IMR-90 (cell line): ENCODE data around the gene NENF. TPM values are rescaled to one million over a fixed set of nuclear protein-coding genes. Genes with fewer than 3 reads are reported as not detected.
A peak's percentile ranks its signal among the peaks of the same experiment; 100 is the strongest.

Source experiments
- ATAC-seq: fragments of 200-7000 bp; cut with Tn5 transposase; 2 replicates; pipeline ENCODE4 v1.9.1; 2020; ENCODE audit warnings: low read depth, mild to moderate bottlenecking, moderate library complexity
- Bru-seq: library from RNA; stranded (reverse); fragments of 400-500 nt; gene quantifications from one replicate; lab custom pipeline; 2021; lab: Mats Ljungman, UMichigan
- BruChase-seq, 2 experiments: library from RNA; stranded (reverse); fragments of 400-500 nt; gene quantifications; one replicate each; lab custom pipeline; 2021; lab: Mats Ljungman, UMichigan
- BruUV-seq: library from RNA; stranded (reverse); fragments of 400-500 nt; replicated peaks from 2 replicates; lab custom pipeline; 2021; lab: Mats Ljungman, UMichigan
- CTCF ChIA-PET: fragments of 300-600 bp; formaldehyde crosslinking; extraction: SDS; loops from one replicate; lab custom pipeline; 2021; ENCODE audit warnings: antibody characterized with exemption; lab: Yijun Ruan, JAX
- POLR2A ChIA-PET: fragments of 300-600 bp; sonication (Branson Sonifier 250); formaldehyde crosslinking; loops from one replicate; lab custom pipeline; 2022; ENCODE audit warnings: antibody characterized with exemption; ENCODE audit not compliant: unreplicated experiment; lab: Charles Lee
- DNase-seq: peaks from one replicate; pipeline ENCODE4 v3.0.0; 2013
- H2AFZ ChIP-seq: replicated peaks from 2 replicates; pipeline ENCODE3; 2013; ENCODE audit warnings: low read length, mild to moderate bottlenecking; ENCODE audit not compliant: poor library complexity
- H2AK5ac ChIP-seq: 2 replicates; pipeline ENCODE4 v1.6.1; 2013; ENCODE audit warnings: low read depth, low read length, inconsistent platforms
- H2AK9ac ChIP-seq: replicated peaks from 2 replicates; pipeline ENCODE3; 2013; ENCODE audit warnings: mild to moderate bottlenecking, low read depth, low read length, moderate library complexity; ENCODE audit not compliant: poor library complexity
- H2BK120ac ChIP-seq: 2 replicates; pipeline ENCODE4 v1.6.1; 2013; ENCODE audit warnings: low read depth, low read length, inconsistent platforms
- H2BK15ac ChIP-seq: 3 replicates; pipeline ENCODE4 v1.6.1; 2013; ENCODE audit warnings: low read depth, low read length, inconsistent platforms
- H2BK20ac ChIP-seq: 2 replicates; pipeline ENCODE4 v1.6.1; 2013; ENCODE audit warnings: low read depth, mild to moderate bottlenecking, inconsistent platforms, low read length, moderate library complexity
- H2BK5ac ChIP-seq: 2 replicates; pipeline ENCODE4 v1.6.1; 2013; ENCODE audit warnings: mild to moderate bottlenecking, low read depth, low read length, inconsistent platforms; ENCODE audit not compliant: poor library complexity, severe bottlenecking
- H3K14ac ChIP-seq: replicated peaks from 2 replicates; pipeline ENCODE4 v1.6.1; 2013; ENCODE audit warnings: low read depth, low read length, inconsistent platforms
- H3K18ac ChIP-seq: 2 replicates; pipeline ENCODE4 v1.6.1; 2013; ENCODE audit warnings: low read depth, low read length, control low read depth
- H3K23ac ChIP-seq: 2 replicates; pipeline ENCODE4 v1.6.1; 2013; ENCODE audit warnings: low read depth, low read length, inconsistent platforms
- H3K27ac ChIP-seq: 2 replicates; pipeline ENCODE4 v1.5.1; 2013; ENCODE audit warnings: mild to moderate bottlenecking, control low read depth, low read length; ENCODE audit not compliant: insufficient read depth
- H3K27me3 ChIP-seq: 2 replicates; pipeline ENCODE4 v1.6.1; 2013; ENCODE audit warnings: low read length; ENCODE audit not compliant: control insufficient read depth, insufficient read depth
- H3K36me3 ChIP-seq: 2 replicates; pipeline ENCODE4 v1.6.1; 2013; ENCODE audit warnings: low read length, mixed read lengths; ENCODE audit not compliant: control insufficient read depth, insufficient read depth
- H3K4ac ChIP-seq: 2 replicates; pipeline ENCODE4 v1.6.1; 2013; ENCODE audit warnings: low read depth, low read length, inconsistent platforms
- H3K4me1 ChIP-seq: 2 replicates; pipeline ENCODE4 v1.6.1; 2013; ENCODE audit warnings: low read length, mixed read lengths; ENCODE audit not compliant: control insufficient read depth, insufficient read depth
- H3K4me2 ChIP-seq: 2 replicates; pipeline ENCODE4 v1.6.1; 2013; ENCODE audit warnings: low read depth, mild to moderate bottlenecking, control low read depth, low read length, moderate library complexity
- H3K4me3 ChIP-seq: 2 replicates; pipeline ENCODE4 v1.5.1; 2013; ENCODE audit warnings: low read depth, mild to moderate bottlenecking, control low read depth, low read length, moderate library complexity; ENCODE audit not compliant: insufficient read depth
- H3K56ac ChIP-seq: 2 replicates; pipeline ENCODE4 v1.6.1; 2013; ENCODE audit warnings: low read length, inconsistent platforms; ENCODE audit not compliant: insufficient read depth; ENCODE audit errors: extremely low read depth
- H3K79me1 ChIP-seq, 2 experiments: 2 replicates each; pipeline ENCODE4 v1.6.1; 2013; ENCODE audit warnings: low read length in 2 of 2, inconsistent platforms in 1 of 2, low read depth in 1 of 2
- H3K9ac ChIP-seq: 2 replicates; pipeline ENCODE4 v1.6.1; 2013; ENCODE audit warnings: low read depth, low read length, control low read depth
- H3K9me1 ChIP-seq: 2 replicates; pipeline ENCODE4 v1.6.1; 2013; ENCODE audit warnings: low read length, inconsistent platforms; ENCODE audit not compliant: insufficient read depth
- H3K9me3 ChIP-seq: 2 replicates; pipeline ENCODE4 v1.6.1; 2013; ENCODE audit warnings: low read length; ENCODE audit not compliant: control insufficient read depth, insufficient read depth
- H4K20me1 ChIP-seq: 2 replicates; pipeline ENCODE4 v1.6.1; 2013; ENCODE audit warnings: low read length, inconsistent platforms; ENCODE audit not compliant: insufficient read depth
- H4K5ac ChIP-seq: 2 replicates; pipeline ENCODE4 v1.6.1; 2013; ENCODE audit warnings: mild to moderate bottlenecking, low read depth, low read length, control low read depth
- H4K8ac ChIP-seq, 2 experiments: 2 replicates each; pipeline ENCODE4 v1.6.1; 2013; ENCODE audit warnings: low read depth in 2 of 2, low read length in 2 of 2, control low read depth in 1 of 2, inconsistent platforms in 1 of 2
- H4K91ac ChIP-seq: 2 replicates; pipeline ENCODE4 v1.6.1; 2013; ENCODE audit warnings: low read depth, low read length, inconsistent platforms; ENCODE audit not compliant: insufficient read depth
- BHLHE40 ChIP-seq: fragments of 150-350 bp; IDR thresholded peaks from 2 replicates; pipeline ENCODE4 v1.6.1; 2016; ENCODE audit warnings: mild to moderate bottlenecking, low read depth, low read length
- FOS ChIP-seq: fragments of 150-350 bp; IDR thresholded peaks from 2 replicates; pipeline ENCODE4 v1.6.1; 2016; ENCODE audit warnings: low read depth, low read length
- MAZ ChIP-seq: IDR thresholded peaks from 2 replicates; pipeline ENCODE4 v1.6.1; 2012; ENCODE audit warnings: low read depth, mild to moderate bottlenecking, low read length, improper control_type of control experiment, moderate library complexity, borderline replicate concordance
- MXI1 ChIP-seq: IDR thresholded peaks from 2 replicates; pipeline ENCODE4 v1.6.1; 2012; ENCODE audit warnings: low read depth, mild to moderate bottlenecking, low read length, moderate library complexity, borderline replicate concordance
- POLR2A ChIP-seq: IDR thresholded peaks from 2 replicates; pipeline ENCODE4 v1.6.1; 2012; ENCODE audit warnings: mild to moderate bottlenecking, low read depth, low read length
- RCOR1 ChIP-seq: IDR thresholded peaks from 2 replicates; pipeline ENCODE4 v1.6.1; 2012; ENCODE audit warnings: mild to moderate bottlenecking, low read length, improper control_type of control experiment; ENCODE audit not compliant: insufficient replicate concordance
- SMC3 ChIP-seq: fragments of 150-350 bp; IDR thresholded peaks from 2 replicates; pipeline ENCODE4 v1.6.1; 2016; ENCODE audit warnings: low read depth, mild to moderate bottlenecking, antibody characterized with exemption, low read length, moderate library complexity
- WGBS, 2 experiments: methylation state at CpG; one replicate each; pipeline versions ENCODE4 v1.1.5 to v1.1.7; 2013; ENCODE audit warnings: missing lambda C conversion rate in 2 of 2; ENCODE audit not compliant: insufficient read length in 1 of 2; ENCODE audit errors: extremely low coverage in 2 of 2; 5-methylcytosine and 5-hydroxymethylcytosine counted together
- dilution Hi-C: fragments of 300-500 bp; cut with HindIII; formaldehyde crosslinking; loops from one replicate; pipeline ENCODE4 v1.14.3; 2018; ENCODE audit warnings: low sequenced_read_pairs; ENCODE audit not compliant: unreplicated experiment
- in situ Hi-C: fragments of 300-500 bp; cut with MboI; formaldehyde crosslinking; loops from 3 replicates; pipeline ENCODE4 v1.14.3; 2019; ENCODE audit warnings: low sequenced_read_pairs, inconsistent platforms, mixed read lengths
- intact Hi-C: fragments of 100-400 bp; cut with micrococcal nuclease; formaldehyde crosslinking; loops from 2 replicates; pipeline ENCODE4 v1.10.0; 2022
- long read RNA-seq: library from polyadenylated mRNA; unstranded; transcript quantifications from one replicate; pipeline ENCODE4 v2.0.0, GENCODE V29; 2021; ENCODE audit not compliant: unreplicated experiment
- polyA plus RNA-seq, 3 experiments: library from polyadenylated mRNA; depleted of rRNA; stranded (reverse); fragments of >200 nt; gene quantifications; 2 replicates each; pipeline ENCODE4 v1.2.3, GENCODE V29; 2012; ENCODE audit warnings: low replicate concordance in 1 of 3
- total RNA-seq: library from RNA; depleted of rRNA; stranded (reverse); fragments of >200 nt; gene quantifications from 2 replicates; pipeline ENCODE4 v1.2.3, GENCODE V29; 2012; rRNA removed

NENF gene
- total RNA-seq (15.0 and 16.0 TPM in 2 replicates), polyA plus RNA-seq (2012; rRNA removed) (40.4 and 50.6 TPM in 2 replicates), Bru-seq, nascent RNA (percentile 57 among the genes with signal in this experiment), BruChase-seq, experiment 1, labeled RNA remaining after a 6-hour chase (percentile 54 among the genes with signal in this experiment), BruChase-seq, experiment 2, labeled RNA remaining after a 2-hour chase (percentile 46 among the genes with signal in this experiment)
- polyA plus RNA-seq (2012; cell fraction: cytosol; rRNA removed), result 42.0 and 55.1 TPM in 2 replicates
- polyA plus RNA-seq (2012; cell fraction: nucleus; rRNA removed; ENCODE audit: low replicate concordance), result 11.2 and 13.0 TPM in 2 replicates
- long read RNA-seq, transcript NENF-201 (4 exons, 949 nt), result major isoform, 56 of 67 reads
- long read RNA-seq, partial matches to known transcripts, result 6 of 67 reads
- long read RNA-seq, other reads (novel, unspliced or antisense), result 2 of 67 reads

DNA sequence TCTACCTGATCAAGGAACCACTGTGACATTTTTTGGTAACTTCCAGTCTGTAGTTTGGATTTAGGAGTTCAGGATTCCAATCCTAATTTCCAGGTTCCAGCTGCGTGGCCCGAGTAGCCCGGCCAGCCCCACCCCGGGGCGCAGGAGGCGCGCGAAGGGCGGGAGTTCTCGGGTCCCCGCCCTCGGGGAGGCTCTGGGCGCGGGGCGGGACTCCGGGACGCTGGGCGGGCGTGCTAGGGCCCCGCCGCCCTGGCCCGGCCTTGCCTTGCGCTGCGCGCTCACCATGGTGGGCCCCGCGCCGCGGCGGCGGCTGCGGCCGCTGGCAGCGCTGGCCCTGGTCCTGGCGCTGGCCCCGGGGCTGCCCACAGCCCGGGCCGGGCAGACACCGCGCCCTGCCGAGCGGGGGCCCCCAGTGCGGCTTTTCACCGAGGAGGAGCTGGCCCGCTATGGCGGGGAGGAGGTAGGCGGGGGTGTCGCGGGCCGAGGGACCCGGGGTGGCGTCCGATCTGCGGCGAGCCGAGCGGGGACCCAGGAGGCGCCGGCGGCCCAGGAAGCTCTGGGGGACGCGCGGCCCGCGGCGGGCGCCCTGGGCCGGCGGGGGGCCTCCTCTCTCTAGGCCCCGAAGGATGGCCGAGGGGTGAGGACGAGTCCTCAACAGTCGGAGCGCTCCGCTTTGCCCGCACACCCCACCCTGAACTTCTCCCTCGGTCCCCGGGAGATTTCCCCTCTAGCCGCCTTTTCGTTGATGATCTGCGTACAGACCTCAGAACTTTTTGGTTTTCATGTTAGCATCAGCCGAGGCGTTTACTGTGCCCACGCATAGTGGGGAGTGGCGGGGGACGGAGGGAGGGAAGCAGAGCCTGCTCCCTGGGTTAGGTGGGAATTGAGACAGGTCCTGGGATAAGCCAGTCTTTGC lies at the start of gene NENF:
NENF (plus strand) TSS at position 260 of the 916 bp plus-strand sequence; CDS start at position 284, 24 bp downstream.
- peak within 1 kb of the TSS; percentile 71; the same call in 1 of the 2 replicates for H3K4ac ChIP-seq
- dilution Hi-C loops, result no loop called here
- peak within 1 kb of the TSS; percentile 80 for H2AK9ac ChIP-seq
- no peaks in the 10 kb centered on the region for H3K27me3 ChIP-seq
- H4K20me1 ChIP-seq, result peaks cover 12% of the 10 kb centered on the region; the same call in 1 of the 2 replicates
- intact Hi-C loops, result no loop called here
- ChIA-PET POLR2A (no interaction called here), CTCF (interaction anchor here (0.7 to 1.3 kb wide), 3 partner anchors 9 to 23 kb away, joined by 3 to 7 read pairs (median 3); no protein-coding TSS in a partner anchor)
- H3K27ac ChIP-seq, result peak within 1 kb of the TSS; percentile 48
- DNase-seq (peak; percentile 72), ATAC-seq (peak; percentile 99)
- peak within 1 kb of the TSS; percentile 84 for H2AK5ac ChIP-seq
- peak within 1 kb of the TSS; percentile 76 for H2BK20ac ChIP-seq
- TF ChIP-seq SMC3 (no peak), MXI1 (peak; percentile 66; the same call in 1 of the 2 replicates), BHLHE40 (no peak), MAZ (peak; percentile 82), RCOR1 (no peak), FOS (no peak), POLR2A (peak; percentile 47; the same call in 1 of the 2 replicates)
- peak within 1 kb of the TSS; percentile 83 for H3K14ac ChIP-seq
- H3K23ac ChIP-seq, result peak within 1 kb of the TSS; percentile 88
- peak within 1 kb of the TSS; percentile 76; the same call in 1 of the 2 replicates for H3K18ac ChIP-seq
- in situ Hi-C loops, result no loop called here
- peak within 1 kb of the TSS; percentile 85; the same call in 1 of the 2 replicates for H4K5ac ChIP-seq
- 0% methylated on average over 41 of the region's 86 CpGs; no CpG with 5 or more reads in 1 of the 2 experiments for WGBS, 2 experiments
- peak within 1 kb of the TSS; percentile 93 for H3K9ac ChIP-seq
- peak within 1 kb of the TSS; percentile 73 for H4K91ac ChIP-seq
- peak within 1 kb of the TSS; percentile 74 for H2BK120ac ChIP-seq
- H3K79me1 ChIP-seq, result peaks cover 13 to 31% of the 10 kb centered on the region in 2 experiments
- H3K4me1 ChIP-seq, result peaks cover 13% of the 10 kb centered on the region; the same call in 1 of the 2 replicates
- peak within 1 kb of the TSS; percentile 74; the same call in 1 of the 3 replicates for H2BK15ac ChIP-seq
- H2AFZ ChIP-seq, result peak within 1 kb of the TSS; percentile 92
- no TSS peak for BruUV-seq
- H2BK5ac ChIP-seq, result peak within 1 kb of the TSS; percentile 43
- no peaks in the 10 kb centered on the region for H3K9me3 ChIP-seq
- H3K9me1 ChIP-seq, result 0 out of 2 replicates have a peak, but pooled peaks cover 3% of the 10 kb centered on the region
- H3K36me3 ChIP-seq, result no peaks in the 10 kb centered on the region
- peak within 1 kb of the TSS; percentile 67 for H3K4me3 ChIP-seq
- peak within 1 kb of the TSS; percentile 75 to 97; a peak in 3 of 4 replicates for H4K8ac ChIP-seq
- H3K4me2 ChIP-seq, result peak within 1 kb of the TSS; percentile 91
- peak within 1 kb of the TSS; percentile 89 for H3K56ac ChIP-seq
